ENCODE results near the gene PRAMEF4. TPM values are rescaled to one million over a fixed set of nuclear protein-coding genes. Genes with fewer than 3 reads are reported as not detected.
"Not testable (repeated sequence)": the region's sequence is repeated elsewhere in the genome, so short reads cannot be mapped to it uniquely, and the experiment has no call there.

PRAMEF4 gene
- polyA plus RNA-seq (2012; ENCODE audit: insufficient read depth, insufficient read length): not detected

DNA sequence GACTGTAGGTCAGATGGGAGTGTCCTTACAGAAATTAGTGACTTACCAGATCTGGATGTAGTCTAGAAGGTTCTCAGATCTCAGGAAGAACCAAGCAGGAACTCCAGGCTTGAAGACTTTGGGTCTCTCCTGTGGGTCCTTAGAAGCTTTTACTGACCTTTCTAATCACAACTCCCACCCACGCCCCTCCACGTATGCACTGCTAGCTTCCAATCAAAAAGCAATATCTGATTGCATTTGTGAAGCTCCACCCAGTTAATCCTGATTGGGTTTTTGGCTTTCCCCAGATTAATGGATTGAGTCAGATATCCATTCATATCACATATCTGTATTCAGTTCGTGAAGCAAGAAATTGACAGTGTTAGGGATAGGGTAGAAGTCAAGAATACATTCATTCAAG is at the start of gene PRAMEF4:
TSS of gene PRAMEF4 (minus strand) at position 101 of the 400 bp plus-strand sequence. CDS start 2,807 bp downstream, outside the sequence.
- not testable (repeated sequence) for H3K4me3 ChIP-seq (ENCODE audit: low read length); DNase-seq (ENCODE audit: low read depth, low spot score)

DNA sequence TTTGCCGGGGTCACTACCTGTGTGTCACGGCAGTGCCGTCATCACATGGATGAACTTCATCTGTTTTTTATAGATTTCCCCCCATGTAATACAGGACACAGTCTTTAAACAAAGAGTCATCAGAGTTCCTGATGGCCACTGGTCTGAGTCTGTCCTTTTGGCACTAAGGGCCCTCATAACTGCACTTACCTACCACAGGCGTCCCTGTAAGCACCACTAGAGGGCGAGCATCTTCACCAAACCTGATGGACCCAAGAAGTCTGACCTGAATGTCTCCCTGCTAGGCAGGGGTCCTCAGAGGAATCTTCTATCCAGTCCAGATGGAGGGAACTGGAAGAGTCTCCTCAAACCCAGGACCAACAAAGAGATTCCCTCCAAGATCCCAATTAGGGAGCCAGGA is 38.4 kb upstream of the PRAMEF4 start:
- DNase-seq (ENCODE audit: low read depth, low spot score): not testable (repeated sequence)

GRCh38 chr1:12921749-12922148 is 35.7 kb upstream of the PRAMEF4 start:
- not testable (repeated sequence) for DNase-seq (ENCODE audit: low read depth, low spot score); H3K4me3 ChIP-seq (ENCODE audit: low read length)

More for the DNA sequence above, 38.4 kb upstream of the PRAMEF4 start:
- H3K4me3 ChIP-seq (ENCODE audit: low read length): not testable (repeated sequence)

- H3K4me3 ChIP-seq (ENCODE audit: low read length); DNase-seq (ENCODE audit: low read depth, low spot score): not testable (repeated sequence)
Observed at GRCh38 chr1:12916310-12916709, 30.3 kb upstream of the PRAMEF4 start, which contains the start of gene PRAMEF7. Gene PRAMEF7 (plus strand): TSS chr1:12916610. CDS start chr1:12917693, 1,083 bp downstream.

DNA sequence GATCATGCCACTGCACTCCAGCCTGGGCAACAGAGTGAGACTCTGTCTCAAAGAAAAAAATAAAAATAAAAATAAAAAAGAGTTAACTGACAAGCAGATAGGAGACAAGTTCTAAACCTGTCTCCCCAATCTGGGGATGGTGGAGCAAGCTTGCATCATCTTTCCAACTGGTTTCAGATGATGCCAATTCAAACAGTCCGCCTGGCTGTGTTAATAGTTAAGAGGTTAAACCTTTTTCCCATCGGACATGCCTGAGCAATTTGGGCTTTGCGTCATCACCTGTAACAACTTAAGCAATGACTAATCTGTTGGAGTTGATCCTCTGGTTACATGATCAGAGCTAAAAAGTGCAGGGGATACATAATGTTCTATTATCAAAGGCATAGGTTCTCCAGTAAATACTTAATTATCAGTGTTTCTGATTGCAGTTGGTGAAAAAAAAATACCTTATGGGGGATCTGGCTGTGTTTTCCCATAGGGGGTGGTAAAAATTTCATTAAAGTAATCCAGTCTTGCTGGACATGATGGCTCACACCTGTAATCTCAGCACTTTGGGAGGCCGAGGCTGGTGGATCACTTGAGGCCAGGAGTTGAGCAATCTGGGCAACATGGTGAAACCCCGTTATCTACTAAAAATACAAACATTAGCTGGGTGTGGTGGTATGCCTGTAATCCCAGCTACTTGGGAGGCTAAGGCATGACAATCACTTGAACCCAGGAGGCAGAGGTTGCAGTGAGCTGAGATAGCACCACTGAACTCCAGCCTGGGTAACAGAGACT is 18.0 kb upstream of the PRAMEF4 start:
- DNase-seq (ENCODE audit: low read depth, low spot score); H3K4me3 ChIP-seq (ENCODE audit: low read length): not testable (repeated sequence)

DNA sequence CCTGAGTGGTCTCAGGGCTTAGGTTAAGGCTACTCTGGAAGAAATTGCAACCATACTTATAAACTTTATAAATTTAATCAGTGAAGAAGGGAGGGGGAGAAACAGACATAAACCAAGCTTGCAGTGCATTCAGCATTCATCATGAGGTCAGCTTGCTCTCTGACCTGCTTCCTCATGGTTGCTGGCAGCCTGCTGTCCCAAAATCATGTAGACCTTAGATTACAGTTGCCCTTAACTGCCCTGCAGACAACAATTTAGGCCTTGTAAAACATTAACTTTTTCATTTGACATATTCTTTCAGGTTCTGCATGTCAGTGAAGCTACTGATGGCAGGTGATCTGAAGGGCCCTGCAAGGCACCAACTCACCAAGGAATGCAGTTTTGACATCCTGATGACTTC is 13.2 kb upstream of the PRAMEF4 start:
- not testable (repeated sequence) for H3K4me3 ChIP-seq (ENCODE audit: low read length)

DNA sequence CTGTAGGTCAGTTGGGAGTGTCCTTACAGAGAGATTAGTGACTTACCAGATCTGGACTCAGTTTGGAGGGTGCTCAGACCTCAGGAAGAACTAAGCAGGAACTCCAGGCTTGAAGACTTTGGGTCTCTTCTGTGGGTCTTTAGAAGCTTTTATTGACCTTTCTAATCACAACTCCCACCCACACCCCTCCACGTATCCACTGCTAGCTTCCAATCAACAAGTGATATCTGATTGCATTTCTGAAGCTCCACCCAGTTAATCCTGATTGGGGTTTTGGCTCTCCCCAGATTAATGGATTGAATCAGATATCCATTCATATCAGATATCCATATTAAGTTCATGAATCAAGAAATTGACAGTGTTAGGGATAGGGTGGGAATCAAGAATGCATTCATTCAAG is 12.2 kb upstream of the PRAMEF4 start, which contains the start of gene PRAMEF10:
TSS of gene PRAMEF10 (minus strand) at position 101 of the 400 bp plus-strand sequence. CDS start 2,423 bp downstream, outside the sequence.
- not testable (repeated sequence) for DNase-seq (ENCODE audit: low read depth, low spot score)

More for the DNA sequence above, 13.2 kb upstream of the PRAMEF4 start:
- DNase-seq (ENCODE audit: low read depth, low spot score): not testable (repeated sequence)

GRCh38 chr1:12878453-12878852 is 7.5 kb downstream of the PRAMEF4 start:
- H3K4me3 ChIP-seq (ENCODE audit: low read length): not testable (repeated sequence)
- DNase-seq (ENCODE audit: low read depth, low spot score): peak; percentile 1

More for the DNA sequence above, 12.2 kb upstream of the PRAMEF4 start, which contains the start of gene PRAMEF10:
- H3K4me3 ChIP-seq (ENCODE audit: low read length): not testable (repeated sequence)

- DNase-seq (ENCODE audit: low read depth, low spot score); H3K4me3 ChIP-seq (ENCODE audit: low read length): not testable (repeated sequence)
Observed at GRCh38 chr1:12863131-12863880, 22.7 kb downstream of the PRAMEF4 start.

DNA sequence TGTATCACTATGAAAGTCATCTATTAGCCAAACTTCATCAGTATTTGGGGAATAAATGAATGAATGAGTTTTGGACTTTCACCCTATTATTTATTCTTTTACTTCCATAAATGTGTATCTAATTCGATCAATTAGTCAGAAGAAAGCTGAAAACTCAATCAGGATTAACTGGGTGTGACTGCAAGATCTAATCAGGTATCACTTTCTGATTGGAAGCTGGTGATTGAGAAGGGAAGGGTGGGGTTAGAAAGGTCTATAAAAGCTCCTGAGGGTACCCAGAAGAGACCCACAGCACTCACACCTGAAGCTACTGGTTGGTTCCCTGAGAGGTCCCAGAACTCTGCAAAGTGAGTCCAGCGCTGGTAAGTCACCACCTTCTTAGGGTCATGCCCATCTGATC is 29.2 kb downstream of the PRAMEF4 start, which contains the start of gene PRAMEF2:
TSS of gene PRAMEF2 (plus strand) at position 301 of the 400 bp plus-strand sequence. CDS start 1,924 bp downstream, outside the sequence.
- not testable (repeated sequence) for H3K4me3 ChIP-seq (ENCODE audit: low read length); DNase-seq (ENCODE audit: low read depth, low spot score)

GRCh38 chr1:12851779-12852178 is 34.2 kb downstream of the PRAMEF4 start:
- H3K4me3 ChIP-seq (ENCODE audit: low read length): no peak overlapping the region
- no peak for DNase-seq (ENCODE audit: low read depth, low spot score)

- not testable (repeated sequence) for H3K4me3 ChIP-seq (ENCODE audit: low read length); DNase-seq (ENCODE audit: low read depth, low spot score)
Observed at GRCh38 chr1:12848620-12849019, 37.4 kb downstream of the PRAMEF4 start, which contains the start of gene HNRNPCL1. Gene HNRNPCL1 (minus strand): TSS chr1:12848720. CDS start chr1:12848289, 431 bp downstream.

- H3K4me3 ChIP-seq (ENCODE audit: low read length): not testable (repeated sequence)
Observed at GRCh38 chr1:12833251-12833650, 52.8 kb downstream of the PRAMEF4 start.

GRCh38 chr1:12831310-12831709 is 54.7 kb downstream of the PRAMEF4 start, which contains the start of gene PRAMEF11:
Gene PRAMEF11 (minus strand): TSS chr1:12831410. CDS start chr1:12828789, 2,621 bp downstream.
- H3K4me3 ChIP-seq (ENCODE audit: low read length); DNase-seq (ENCODE audit: low read depth, low spot score): not testable (repeated sequence)

More at GRCh38 chr1:12833251-12833650, 52.8 kb downstream of the PRAMEF4 start:
- not testable (repeated sequence) for DNase-seq (ENCODE audit: low read depth, low spot score)
